Right hindlimb (tissue), 1 donor: ENCODE measurements around the gene SLC35F6.
"Not testable (repeated sequence)": the region's sequence is repeated elsewhere in the genome, so short reads cannot be mapped to it uniquely, and the experiment has no call there.

Experiments
- DNase-seq: peaks from one replicate; pipeline ENCODE4 v3.0.0-alpha.2; 2018

The SLC35F6 gene

GRCh38 chr2:26758790-26759321 lies 5.2 kb upstream of the SLC35F6 start:
- no peak for DNase-seq

GRCh38 chr2:26759845-26760244 lies 4.2 kb upstream of the SLC35F6 start:
- no peak for DNase-seq

GRCh38 chr2:26760991-26761390 lies 3.1 kb upstream of the SLC35F6 start:
- not testable (repeated sequence) for DNase-seq

GRCh38 chr2:26763019-26763418 lies 1.1 kb upstream of the SLC35F6 start:
- no peak for DNase-seq

- no peak for DNase-seq
Observed at GRCh38 chr2:26764906-26765305, 822 bp downstream of the SLC35F6 start.

- no peak for DNase-seq
Observed at GRCh38 chr2:26765475-26766200, 1.6 kb downstream of the SLC35F6 start.

- DNase-seq: no peak
Observed at GRCh38 chr2:26767129-26767528, 3.0 kb downstream of the SLC35F6 start.

- no peak for DNase-seq
Observed at GRCh38 chr2:26767894-26768487, 3.9 kb downstream of the SLC35F6 start.

- no peak for DNase-seq
Observed at GRCh38 chr2:26768759-26769088, 4.6 kb downstream of the SLC35F6 start.

GRCh38 chr2:26769089-26769761 lies 5.1 kb downstream of the SLC35F6 start:
- DNase-seq: peak; percentile 57

- no peak for DNase-seq
Observed at GRCh38 chr2:26770986-26771586, 7.0 kb downstream of the SLC35F6 start.

GRCh38 chr2:26772064-26773001 lies 8.2 kb downstream of the SLC35F6 start:
- peak; percentile 55 for DNase-seq

- DNase-seq: no peak
Observed at GRCh38 chr2:26776195-26776800, 12.2 kb downstream of the SLC35F6 start.

GRCh38 chr2:26778098-26778497 lies 14.0 kb downstream of the SLC35F6 start:
- DNase-seq: no peak

- no peak for DNase-seq
Observed at GRCh38 chr2:26778507-26778906, 14.4 kb downstream of the SLC35F6 start.

- DNase-seq: no peak
Observed at GRCh38 chr2:26780203-26780760, 16.2 kb downstream of the SLC35F6 start.

- no peak for DNase-seq
Observed at GRCh38 chr2:26782876-26783704, 19.0 kb downstream of the SLC35F6 start.

GRCh38 chr2:26784570-26785234 lies 20.6 kb downstream of the SLC35F6 start:
- no peak for DNase-seq

- DNase-seq: peak; percentile 99
Observed at GRCh38 chr2:26785431-26786206, 21.5 kb downstream of the SLC35F6 start, which contains the start of gene CENPA. CENPA (plus strand) TSS chr2:26786056; CDS start chr2:26786197, 141 bp downstream.
